WTC11 (cell line): ENCODE data around the gene PROZ. TPM values are rescaled to one million over a fixed set of nuclear protein-coding genes. Genes with fewer than 3 reads are reported as not detected.

Source experiments
- ATAC-seq: fragments of 200-7000 bp; cut with Tn5 transposase; 2 replicates; pipeline ENCODE4 v1.10.0; 2021; ENCODE audit warnings: mild to moderate bottlenecking, moderate library complexity
- CTCF ChIA-PET: fragments of 300-600 bp; sonication (Branson Sonifier 250); formaldehyde crosslinking; loops from one replicate; lab custom pipeline; 2021; ENCODE audit warnings: antibody characterized with exemption; lab: Charles Lee
- POLR2A ChIA-PET: fragments of 350-600 bp; sonication (Branson Sonifier 250); formaldehyde crosslinking; loops from one replicate; lab custom pipeline; 2021; ENCODE audit warnings: antibody characterized with exemption; lab: Charles Lee
- DNase-seq: peaks from one replicate; pipeline ENCODE4 v3.0.0; 2021; ENCODE audit warnings: low spot score
- H3K27ac Mint-ChIP-seq: 2 replicates; pipeline ENCODE4 v1.8.0; 2021; ENCODE audit warnings: mixed read lengths
- H3K27me3 Mint-ChIP-seq: 2 replicates; pipeline ENCODE4 v1.8.0; 2021; ENCODE audit warnings: low read depth, mild to moderate bottlenecking, moderate library complexity, mixed read lengths
- H3K36me3 Mint-ChIP-seq: 2 replicates; pipeline ENCODE4 v1.8.0; 2021; ENCODE audit warnings: mixed read lengths
- H3K4me1 Mint-ChIP-seq: 2 replicates; pipeline ENCODE4 v1.8.0; 2022; ENCODE audit warnings: mixed read lengths
- H3K4me3 Mint-ChIP-seq: 2 replicates; pipeline ENCODE4 v1.8.0; 2021; ENCODE audit warnings: mild to moderate bottlenecking, moderate library complexity, mixed read lengths
- H3K9me3 Mint-ChIP-seq: 2 replicates; pipeline ENCODE4 v1.8.0; 2021; ENCODE audit warnings: mixed read lengths
- NR2C2 ChIP-seq: sonication (generic); formaldehyde crosslinking; IDR thresholded peaks from 2 replicates; pipeline ENCODE4 v1.8.0; 2022; ENCODE audit warnings: mild to moderate bottlenecking, missing genetic modification reagents
- NR3C1 ChIP-seq: sonication (generic); formaldehyde crosslinking; conservative IDR thresholded peaks from 2 replicates; pipeline ENCODE4 v1.8.1; 2023; ENCODE audit warnings: low read depth, mild to moderate bottlenecking, missing genetic modification reagents
- SMAD4 ChIP-seq: sonication (generic); formaldehyde crosslinking; IDR thresholded peaks from 2 replicates; pipeline ENCODE4 v1.8.0; 2022; ENCODE audit warnings: mild to moderate bottlenecking, missing genetic modification reagents
- ZNF219 ChIP-seq: sonication (generic); formaldehyde crosslinking; IDR thresholded peaks from 2 replicates; pipeline ENCODE4 v1.8.0; 2023; ENCODE audit warnings: missing genetic modification reagents, mild to moderate bottlenecking, borderline replicate concordance
- ZNF396 ChIP-seq: fragments of 250-450 bp; sonication (Bioruptor Pico); IDR thresholded peaks from 2 replicates; pipeline ENCODE4 v1.8.0; 2021; ENCODE audit warnings: mild to moderate bottlenecking, moderate library complexity, borderline replicate concordance
- total RNA-seq: library from RNA; stranded (reverse); gene quantifications from 3 replicates; pipeline ENCODE4 v1.2.3, GENCODE V29; 2021
- TF ChIP-seq, protein P1 (sequence below): sonication (generic); formaldehyde crosslinking; IDR thresholded peaks from 2 replicates; pipeline ENCODE4 v1.8.1; 2023; ENCODE audit warnings: mild to moderate bottlenecking, missing genetic modification reagents
- TF ChIP-seq, protein P2 (sequence below): sonication (generic); formaldehyde crosslinking; IDR thresholded peaks from 2 replicates; pipeline ENCODE4 v1.8.0; 2023; ENCODE audit warnings: mild to moderate bottlenecking, missing genetic modification reagents
- TF ChIP-seq, protein P3 (sequence below): sonication (generic); formaldehyde crosslinking; IDR thresholded peaks from 2 replicates; pipeline ENCODE4 v1.8.1; 2023; ENCODE audit warnings: mild to moderate bottlenecking, missing genetic modification reagents, borderline replicate concordance
- TF ChIP-seq, protein P4 (sequence below): sonication (generic); formaldehyde crosslinking; IDR thresholded peaks from 2 replicates; pipeline ENCODE4 v1.8.1; 2022; ENCODE audit warnings: mild to moderate bottlenecking, missing genetic modification reagents, moderate library complexity, borderline replicate concordance
- TF ChIP-seq, protein P5 (sequence below): sonication (generic); formaldehyde crosslinking; IDR thresholded peaks from 2 replicates; pipeline ENCODE4 v1.8.1; 2022; ENCODE audit warnings: mild to moderate bottlenecking, moderate library complexity, missing genetic modification reagents
- TF ChIP-seq, protein P6 (sequence below): sonication (generic); formaldehyde crosslinking; conservative IDR thresholded peaks from 2 replicates; pipeline ENCODE4 v1.8.1; 2023; ENCODE audit warnings: mild to moderate bottlenecking, low read depth, missing genetic modification reagents, moderate library complexity
- TF ChIP-seq, protein P7 (sequence below): sonication (generic); formaldehyde crosslinking; IDR thresholded peaks from 2 replicates; pipeline ENCODE4 v1.8.0; 2022; ENCODE audit warnings: missing genetic modification reagents
- TF ChIP-seq, protein P8 (sequence below): sonication (generic); formaldehyde crosslinking; IDR thresholded peaks from 2 replicates; pipeline ENCODE4 v1.8.0; 2022; ENCODE audit warnings: mild to moderate bottlenecking, missing genetic modification reagents

Gene PROZ
- total RNA-seq, 1 experiment from 2014 or later = not detected

DNA sequence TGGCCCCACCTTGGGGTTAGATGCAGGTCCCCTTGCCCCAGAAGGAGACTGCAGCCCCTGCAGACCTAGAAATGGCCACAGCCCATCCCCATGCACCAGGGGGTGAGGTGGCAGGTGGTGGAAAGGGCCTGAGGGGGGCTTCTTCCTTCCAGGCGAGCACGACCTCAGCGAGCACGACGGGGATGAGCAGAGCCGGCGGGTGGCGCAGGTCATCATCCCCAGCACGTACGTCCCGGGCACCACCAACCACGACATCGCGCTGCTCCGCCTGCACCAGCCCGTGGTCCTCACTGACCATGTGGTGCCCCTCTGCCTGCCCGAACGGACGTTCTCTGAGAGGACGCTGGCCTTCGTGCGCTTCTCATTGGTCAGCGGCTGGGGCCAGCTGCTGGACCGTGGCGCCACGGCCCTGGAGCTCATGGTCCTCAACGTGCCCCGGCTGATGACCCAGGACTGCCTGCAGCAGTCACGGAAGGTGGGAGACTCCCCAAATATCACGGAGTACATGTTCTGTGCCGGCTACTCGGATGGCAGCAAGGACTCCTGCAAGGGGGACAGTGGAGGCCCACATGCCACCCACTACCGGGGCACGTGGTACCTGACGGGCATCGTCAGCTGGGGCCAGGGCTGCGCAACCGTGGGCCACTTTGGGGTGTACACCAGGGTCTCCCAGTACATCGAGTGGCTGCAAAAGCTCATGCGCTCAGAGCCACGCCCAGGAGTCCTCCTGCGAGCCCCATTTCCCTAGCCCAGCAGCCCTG, 40.0 kb upstream of the PROZ start (continued):
- TF ChIP-seq, protein P1, sequence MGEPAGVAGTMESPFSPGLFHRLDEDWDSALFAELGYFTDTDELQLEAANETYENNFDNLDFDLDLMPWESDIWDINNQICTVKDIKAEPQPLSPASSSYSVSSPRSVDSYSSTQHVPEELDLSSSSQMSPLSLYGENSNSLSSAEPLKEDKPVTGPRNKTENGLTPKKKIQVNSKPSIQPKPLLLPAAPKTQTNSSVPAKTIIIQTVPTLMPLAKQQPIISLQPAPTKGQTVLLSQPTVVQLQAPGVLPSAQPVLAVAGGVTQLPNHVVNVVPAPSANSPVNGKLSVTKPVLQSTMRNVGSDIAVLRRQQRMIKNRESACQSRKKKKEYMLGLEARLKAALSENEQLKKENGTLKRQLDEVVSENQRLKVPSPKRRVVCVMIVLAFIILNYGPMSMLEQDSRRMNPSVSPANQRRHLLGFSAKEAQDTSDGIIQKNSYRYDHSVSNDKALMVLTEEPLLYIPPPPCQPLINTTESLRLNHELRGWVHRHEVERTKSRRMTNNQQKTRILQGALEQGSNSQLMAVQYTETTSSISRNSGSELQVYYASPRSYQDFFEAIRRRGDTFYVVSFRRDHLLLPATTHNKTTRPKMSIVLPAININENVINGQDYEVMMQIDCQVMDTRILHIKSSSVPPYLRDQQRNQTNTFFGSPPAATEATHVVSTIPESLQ (CRISPR knock-in tag) = no peak
- no peak for TF ChIP-seq ZNF219
- TF ChIP-seq NR2C2 = no peak
- TF ChIP-seq, protein P2, sequence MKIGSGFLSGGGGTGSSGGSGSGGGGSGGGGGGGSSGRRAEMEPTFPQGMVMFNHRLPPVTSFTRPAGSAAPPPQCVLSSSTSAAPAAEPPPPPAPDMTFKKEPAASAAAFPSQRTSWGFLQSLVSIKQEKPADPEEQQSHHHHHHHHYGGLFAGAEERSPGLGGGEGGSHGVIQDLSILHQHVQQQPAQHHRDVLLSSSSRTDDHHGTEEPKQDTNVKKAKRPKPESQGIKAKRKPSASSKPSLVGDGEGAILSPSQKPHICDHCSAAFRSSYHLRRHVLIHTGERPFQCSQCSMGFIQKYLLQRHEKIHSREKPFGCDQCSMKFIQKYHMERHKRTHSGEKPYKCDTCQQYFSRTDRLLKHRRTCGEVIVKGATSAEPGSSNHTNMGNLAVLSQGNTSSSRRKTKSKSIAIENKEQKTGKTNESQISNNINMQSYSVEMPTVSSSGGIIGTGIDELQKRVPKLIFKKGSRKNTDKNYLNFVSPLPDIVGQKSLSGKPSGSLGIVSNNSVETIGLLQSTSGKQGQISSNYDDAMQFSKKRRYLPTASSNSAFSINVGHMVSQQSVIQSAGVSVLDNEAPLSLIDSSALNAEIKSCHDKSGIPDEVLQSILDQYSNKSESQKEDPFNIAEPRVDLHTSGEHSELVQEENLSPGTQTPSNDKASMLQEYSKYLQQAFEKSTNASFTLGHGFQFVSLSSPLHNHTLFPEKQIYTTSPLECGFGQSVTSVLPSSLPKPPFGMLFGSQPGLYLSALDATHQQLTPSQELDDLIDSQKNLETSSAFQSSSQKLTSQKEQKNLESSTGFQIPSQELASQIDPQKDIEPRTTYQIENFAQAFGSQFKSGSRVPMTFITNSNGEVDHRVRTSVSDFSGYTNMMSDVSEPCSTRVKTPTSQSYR (CRISPR knock-in tag) = no peak
- TF ChIP-seq SMAD4 (CRISPR knock-in tag) = no peak
- TF ChIP-seq, protein P3, sequence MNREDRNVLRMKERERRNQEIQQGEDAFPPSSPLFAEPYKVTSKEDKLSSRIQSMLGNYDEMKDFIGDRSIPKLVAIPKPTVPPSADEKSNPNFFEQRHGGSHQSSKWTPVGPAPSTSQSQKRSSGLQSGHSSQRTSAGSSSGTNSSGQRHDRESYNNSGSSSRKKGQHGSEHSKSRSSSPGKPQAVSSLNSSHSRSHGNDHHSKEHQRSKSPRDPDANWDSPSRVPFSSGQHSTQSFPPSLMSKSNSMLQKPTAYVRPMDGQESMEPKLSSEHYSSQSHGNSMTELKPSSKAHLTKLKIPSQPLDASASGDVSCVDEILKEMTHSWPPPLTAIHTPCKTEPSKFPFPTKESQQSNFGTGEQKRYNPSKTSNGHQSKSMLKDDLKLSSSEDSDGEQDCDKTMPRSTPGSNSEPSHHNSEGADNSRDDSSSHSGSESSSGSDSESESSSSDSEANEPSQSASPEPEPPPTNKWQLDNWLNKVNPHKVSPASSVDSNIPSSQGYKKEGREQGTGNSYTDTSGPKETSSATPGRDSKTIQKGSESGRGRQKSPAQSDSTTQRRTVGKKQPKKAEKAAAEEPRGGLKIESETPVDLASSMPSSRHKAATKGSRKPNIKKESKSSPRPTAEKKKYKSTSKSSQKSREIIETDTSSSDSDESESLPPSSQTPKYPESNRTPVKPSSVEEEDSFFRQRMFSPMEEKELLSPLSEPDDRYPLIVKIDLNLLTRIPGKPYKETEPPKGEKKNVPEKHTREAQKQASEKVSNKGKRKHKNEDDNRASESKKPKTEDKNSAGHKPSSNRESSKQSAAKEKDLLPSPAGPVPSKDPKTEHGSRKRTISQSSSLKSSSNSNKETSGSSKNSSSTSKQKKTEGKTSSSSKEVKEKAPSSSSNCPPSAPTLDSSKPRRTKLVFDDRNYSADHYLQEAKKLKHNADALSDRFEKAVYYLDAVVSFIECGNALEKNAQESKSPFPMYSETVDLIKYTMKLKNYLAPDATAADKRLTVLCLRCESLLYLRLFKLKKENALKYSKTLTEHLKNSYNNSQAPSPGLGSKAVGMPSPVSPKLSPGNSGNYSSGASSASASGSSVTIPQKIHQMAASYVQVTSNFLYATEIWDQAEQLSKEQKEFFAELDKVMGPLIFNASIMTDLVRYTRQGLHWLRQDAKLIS (CRISPR knock-in tag) = no peak
- no peak for TF ChIP-seq NR3C1 (CRISPR knock-in tag)
- TF ChIP-seq, protein P4, sequence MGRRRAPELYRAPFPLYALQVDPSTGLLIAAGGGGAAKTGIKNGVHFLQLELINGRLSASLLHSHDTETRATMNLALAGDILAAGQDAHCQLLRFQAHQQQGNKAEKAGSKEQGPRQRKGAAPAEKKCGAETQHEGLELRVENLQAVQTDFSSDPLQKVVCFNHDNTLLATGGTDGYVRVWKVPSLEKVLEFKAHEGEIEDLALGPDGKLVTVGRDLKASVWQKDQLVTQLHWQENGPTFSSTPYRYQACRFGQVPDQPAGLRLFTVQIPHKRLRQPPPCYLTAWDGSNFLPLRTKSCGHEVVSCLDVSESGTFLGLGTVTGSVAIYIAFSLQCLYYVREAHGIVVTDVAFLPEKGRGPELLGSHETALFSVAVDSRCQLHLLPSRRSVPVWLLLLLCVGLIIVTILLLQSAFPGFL = no peak
- TF ChIP-seq, protein P5, sequence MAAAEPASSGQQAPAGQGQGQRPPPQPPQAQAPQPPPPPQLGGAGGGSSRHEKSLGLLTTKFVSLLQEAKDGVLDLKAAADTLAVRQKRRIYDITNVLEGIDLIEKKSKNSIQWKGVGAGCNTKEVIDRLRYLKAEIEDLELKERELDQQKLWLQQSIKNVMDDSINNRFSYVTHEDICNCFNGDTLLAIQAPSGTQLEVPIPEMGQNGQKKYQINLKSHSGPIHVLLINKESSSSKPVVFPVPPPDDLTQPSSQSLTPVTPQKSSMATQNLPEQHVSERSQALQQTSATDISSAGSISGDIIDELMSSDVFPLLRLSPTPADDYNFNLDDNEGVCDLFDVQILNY (CRISPR knock-in tag) = no peak
- TF ChIP-seq ZNF396 (CRISPR knock-in tag) = no peak

DNA sequence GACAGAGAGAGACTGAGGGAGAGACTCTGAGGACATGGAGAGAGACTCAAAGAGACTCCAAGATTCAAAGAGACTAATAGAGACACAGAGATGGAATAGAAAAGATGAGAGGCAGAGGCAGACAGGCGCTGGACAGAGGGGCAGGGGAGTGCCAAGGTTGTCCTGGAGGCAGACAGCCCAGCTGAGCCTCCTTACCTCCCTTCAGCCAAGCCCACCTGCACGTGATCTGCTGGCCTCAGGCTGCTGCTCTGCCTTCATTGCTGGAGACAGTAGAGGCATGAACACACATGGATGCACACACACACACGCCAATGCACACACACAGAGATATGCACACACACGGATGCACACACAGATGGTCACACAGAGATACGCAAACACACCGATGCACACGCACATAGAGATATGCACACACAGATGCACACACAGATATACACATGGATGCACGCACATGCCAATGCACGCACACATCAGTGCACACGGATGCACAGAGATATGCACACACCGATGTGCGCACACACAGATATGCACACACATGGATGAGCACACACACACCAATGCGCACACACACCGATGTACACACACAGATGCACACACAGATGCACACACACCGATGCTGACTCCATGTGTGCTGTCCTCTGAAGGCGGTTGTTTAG, 39.2 kb upstream of the PROZ start:
- no peak for DNase-seq
- H3K4me3 Mint-ChIP-seq = no peak overlapping the region
- 0 out of 2 replicates have a peak, but pooled peaks cover 2% of the 10 kb centered on the region for H3K36me3 Mint-ChIP-seq
- H3K9me3 Mint-ChIP-seq = peaks cover 3% of the 10 kb centered on the region
- ChIA-PET CTCF (interaction anchor here (0.7 to 1.2 kb wide), 2 partner anchors 29 to 90 kb away, joined by 3 read pairs; no protein-coding TSS in a partner anchor), POLR2A (no interaction called here)
- H3K27me3 Mint-ChIP-seq = peaks cover 3% of the 10 kb centered on the region
- H3K27ac Mint-ChIP-seq = no peak overlapping the region
- H3K4me1 Mint-ChIP-seq = peaks cover 9% of the 10 kb centered on the region
- ATAC-seq = no peak
- TF ChIP-seq, protein P6, sequence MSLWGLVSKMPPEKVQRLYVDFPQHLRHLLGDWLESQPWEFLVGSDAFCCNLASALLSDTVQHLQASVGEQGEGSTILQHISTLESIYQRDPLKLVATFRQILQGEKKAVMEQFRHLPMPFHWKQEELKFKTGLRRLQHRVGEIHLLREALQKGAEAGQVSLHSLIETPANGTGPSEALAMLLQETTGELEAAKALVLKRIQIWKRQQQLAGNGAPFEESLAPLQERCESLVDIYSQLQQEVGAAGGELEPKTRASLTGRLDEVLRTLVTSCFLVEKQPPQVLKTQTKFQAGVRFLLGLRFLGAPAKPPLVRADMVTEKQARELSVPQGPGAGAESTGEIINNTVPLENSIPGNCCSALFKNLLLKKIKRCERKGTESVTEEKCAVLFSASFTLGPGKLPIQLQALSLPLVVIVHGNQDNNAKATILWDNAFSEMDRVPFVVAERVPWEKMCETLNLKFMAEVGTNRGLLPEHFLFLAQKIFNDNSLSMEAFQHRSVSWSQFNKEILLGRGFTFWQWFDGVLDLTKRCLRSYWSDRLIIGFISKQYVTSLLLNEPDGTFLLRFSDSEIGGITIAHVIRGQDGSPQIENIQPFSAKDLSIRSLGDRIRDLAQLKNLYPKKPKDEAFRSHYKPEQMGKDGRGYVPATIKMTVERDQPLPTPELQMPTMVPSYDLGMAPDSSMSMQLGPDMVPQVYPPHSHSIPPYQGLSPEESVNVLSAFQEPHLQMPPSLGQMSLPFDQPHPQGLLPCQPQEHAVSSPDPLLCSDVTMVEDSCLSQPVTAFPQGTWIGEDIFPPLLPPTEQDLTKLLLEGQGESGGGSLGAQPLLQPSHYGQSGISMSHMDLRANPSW (CRISPR knock-in tag) = no peak
- TF ChIP-seq, protein P7, sequence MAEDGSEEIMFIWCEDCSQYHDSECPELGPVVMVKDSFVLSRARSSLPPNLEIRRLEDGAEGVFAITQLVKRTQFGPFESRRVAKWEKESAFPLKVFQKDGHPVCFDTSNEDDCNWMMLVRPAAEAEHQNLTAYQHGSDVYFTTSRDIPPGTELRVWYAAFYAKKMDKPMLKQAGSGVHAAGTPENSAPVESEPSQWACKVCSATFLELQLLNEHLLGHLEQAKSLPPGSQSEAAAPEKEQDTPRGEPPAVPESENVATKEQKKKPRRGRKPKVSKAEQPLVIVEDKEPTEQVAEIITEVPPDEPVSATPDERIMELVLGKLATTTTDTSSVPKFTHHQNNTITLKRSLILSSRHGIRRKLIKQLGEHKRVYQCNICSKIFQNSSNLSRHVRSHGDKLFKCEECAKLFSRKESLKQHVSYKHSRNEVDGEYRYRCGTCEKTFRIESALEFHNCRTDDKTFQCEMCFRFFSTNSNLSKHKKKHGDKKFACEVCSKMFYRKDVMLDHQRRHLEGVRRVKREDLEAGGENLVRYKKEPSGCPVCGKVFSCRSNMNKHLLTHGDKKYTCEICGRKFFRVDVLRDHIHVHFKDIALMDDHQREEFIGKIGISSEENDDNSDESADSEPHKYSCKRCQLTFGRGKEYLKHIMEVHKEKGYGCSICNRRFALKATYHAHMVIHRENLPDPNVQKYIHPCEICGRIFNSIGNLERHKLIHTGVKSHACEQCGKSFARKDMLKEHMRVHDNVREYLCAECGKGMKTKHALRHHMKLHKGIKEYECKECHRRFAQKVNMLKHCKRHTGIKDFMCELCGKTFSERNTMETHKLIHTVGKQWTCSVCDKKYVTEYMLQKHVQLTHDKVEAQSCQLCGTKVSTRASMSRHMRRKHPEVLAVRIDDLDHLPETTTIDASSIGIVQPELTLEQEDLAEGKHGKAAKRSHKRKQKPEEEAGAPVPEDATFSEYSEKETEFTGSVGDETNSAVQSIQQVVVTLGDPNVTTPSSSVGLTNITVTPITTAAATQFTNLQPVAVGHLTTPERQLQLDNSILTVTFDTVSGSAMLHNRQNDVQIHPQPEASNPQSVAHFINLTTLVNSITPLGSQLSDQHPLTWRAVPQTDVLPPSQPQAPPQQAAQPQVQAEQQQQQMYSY (CRISPR knock-in tag) = no peak
- TF ChIP-seq, protein P8, sequence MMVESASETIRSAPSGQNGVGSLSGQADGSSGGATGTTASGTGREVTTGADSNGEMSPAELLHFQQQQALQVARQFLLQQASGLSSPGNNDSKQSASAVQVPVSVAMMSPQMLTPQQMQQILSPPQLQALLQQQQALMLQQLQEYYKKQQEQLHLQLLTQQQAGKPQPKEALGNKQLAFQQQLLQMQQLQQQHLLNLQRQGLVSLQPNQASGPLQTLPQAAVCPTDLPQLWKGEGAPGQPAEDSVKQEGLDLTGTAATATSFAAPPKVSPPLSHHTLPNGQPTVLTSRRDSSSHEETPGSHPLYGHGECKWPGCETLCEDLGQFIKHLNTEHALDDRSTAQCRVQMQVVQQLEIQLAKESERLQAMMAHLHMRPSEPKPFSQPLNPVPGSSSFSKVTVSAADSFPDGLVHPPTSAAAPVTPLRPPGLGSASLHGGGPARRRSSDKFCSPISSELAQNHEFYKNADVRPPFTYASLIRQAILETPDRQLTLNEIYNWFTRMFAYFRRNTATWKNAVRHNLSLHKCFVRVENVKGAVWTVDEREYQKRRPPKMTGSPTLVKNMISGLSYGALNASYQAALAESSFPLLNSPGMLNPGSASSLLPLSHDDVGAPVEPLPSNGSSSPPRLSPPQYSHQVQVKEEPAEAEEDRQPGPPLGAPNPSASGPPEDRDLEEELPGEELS = no peak
